DMS153 treated with DMSO at 0.1 percent for 48 hours (cell line): ENCODE results near the gene TTC28.
"Not testable (repeated sequence)": the region's sequence is repeated elsewhere in the genome, so short reads cannot be mapped to it uniquely, and the experiment has no call there.

ENCODE experiments used
- DNase-seq: peaks from one replicate; lab custom pipeline; 2025; ENCODE audit not compliant: unreplicated experiment; lab: John Stamatoyannopoulos, UW

Gene TTC28

GRCh38 chr22:28077166-28077565, 602.5 kb downstream of the TTC28 start:
- DNase-seq = no peak

- DNase-seq = no peak
Measured at GRCh38 chr22:28075358-28075981, 604.2 kb downstream of the TTC28 start.

- DNase-seq = no peak
Measured at GRCh38 chr22:28074526-28074925, 605.1 kb downstream of the TTC28 start.

- no peak for DNase-seq
Measured at GRCh38 chr22:28072066-28072465, 607.6 kb downstream of the TTC28 start.

- DNase-seq = no peak
Measured at GRCh38 chr22:28068826-28069225, 610.8 kb downstream of the TTC28 start.

- no peak for DNase-seq
Measured at GRCh38 chr22:28064920-28065319, 614.7 kb downstream of the TTC28 start.

GRCh38 chr22:28063656-28064055, 616.0 kb downstream of the TTC28 start:
- DNase-seq = no peak

- DNase-seq = not testable (repeated sequence)
Measured at GRCh38 chr22:28060594-28060993, 619.0 kb downstream of the TTC28 start.

- no peak for DNase-seq
Measured at GRCh38 chr22:28058036-28058435, 621.6 kb downstream of the TTC28 start.

- DNase-seq = no peak
Measured at GRCh38 chr22:28054819-28055208, 624.8 kb downstream of the TTC28 start.

- DNase-seq = no peak
Measured at GRCh38 chr22:28053896-28054818, 625.5 kb downstream of the TTC28 start.

- peak; percentile 43 for DNase-seq
Measured at GRCh38 chr22:28052825-28053269, 626.8 kb downstream of the TTC28 start.

GRCh38 chr22:28051787-28052356, 627.8 kb downstream of the TTC28 start:
- DNase-seq = peak; percentile 37

GRCh38 chr22:28051091-28051786, 628.4 kb downstream of the TTC28 start:
- DNase-seq = no peak

GRCh38 chr22:28048529-28048928, 631.1 kb downstream of the TTC28 start:
- no peak for DNase-seq

GRCh38 chr22:28047740-28048139, 631.9 kb downstream of the TTC28 start:
- no peak for DNase-seq

GRCh38 chr22:28046100-28046499, 633.5 kb downstream of the TTC28 start:
- DNase-seq = no peak

GRCh38 chr22:28044546-28045173, 635.0 kb downstream of the TTC28 start:
- DNase-seq = no peak

- DNase-seq = no peak
Measured at GRCh38 chr22:28043266-28043665, 636.4 kb downstream of the TTC28 start.

GRCh38 chr22:28034760-28035401, 644.8 kb downstream of the TTC28 start:
- peak; percentile 97 for DNase-seq
